GM21367 (cell line): Measurements from ENCODE around the gene RNF220.

ENCODE experiments used
- ATAC-seq: cut with Tn5 transposase; IDR thresholded peaks from one replicate; pipeline ENCODE4 v1.9.1; 2021; ENCODE audit not compliant: unreplicated experiment

The RNF220 gene

DNA sequence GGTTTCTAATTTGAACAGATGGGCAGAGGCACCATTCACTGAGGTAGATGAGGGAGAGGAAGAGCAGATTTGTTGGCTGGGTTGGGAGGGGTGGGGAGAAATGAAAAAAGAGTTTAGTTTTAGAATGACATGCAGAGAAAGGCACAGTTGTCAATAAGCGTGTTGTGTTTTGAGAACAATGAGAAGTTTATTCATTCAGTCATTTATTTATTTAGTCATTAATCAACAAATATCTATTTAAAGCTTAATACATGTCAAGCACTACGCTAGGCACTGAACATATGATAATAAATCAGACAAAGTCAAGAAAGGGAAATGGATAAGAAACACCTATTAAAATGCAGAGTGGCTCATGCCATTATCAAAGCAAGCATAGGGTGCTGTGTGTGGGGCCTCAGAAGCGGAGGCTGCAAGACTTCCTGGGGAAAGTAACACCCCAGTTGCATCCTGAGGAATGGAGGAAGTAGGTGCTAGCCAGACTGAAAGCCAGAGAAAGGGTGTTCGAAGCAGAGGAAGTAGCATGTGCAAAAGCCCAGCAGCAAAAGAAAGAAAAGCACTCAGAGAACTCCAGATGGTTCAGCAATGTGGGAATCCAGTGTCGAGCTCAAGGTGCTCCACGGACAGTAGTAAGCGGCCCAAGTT is 114.1 kb downstream of the RNF220 start:
- ATAC-seq: no peak

DNA sequence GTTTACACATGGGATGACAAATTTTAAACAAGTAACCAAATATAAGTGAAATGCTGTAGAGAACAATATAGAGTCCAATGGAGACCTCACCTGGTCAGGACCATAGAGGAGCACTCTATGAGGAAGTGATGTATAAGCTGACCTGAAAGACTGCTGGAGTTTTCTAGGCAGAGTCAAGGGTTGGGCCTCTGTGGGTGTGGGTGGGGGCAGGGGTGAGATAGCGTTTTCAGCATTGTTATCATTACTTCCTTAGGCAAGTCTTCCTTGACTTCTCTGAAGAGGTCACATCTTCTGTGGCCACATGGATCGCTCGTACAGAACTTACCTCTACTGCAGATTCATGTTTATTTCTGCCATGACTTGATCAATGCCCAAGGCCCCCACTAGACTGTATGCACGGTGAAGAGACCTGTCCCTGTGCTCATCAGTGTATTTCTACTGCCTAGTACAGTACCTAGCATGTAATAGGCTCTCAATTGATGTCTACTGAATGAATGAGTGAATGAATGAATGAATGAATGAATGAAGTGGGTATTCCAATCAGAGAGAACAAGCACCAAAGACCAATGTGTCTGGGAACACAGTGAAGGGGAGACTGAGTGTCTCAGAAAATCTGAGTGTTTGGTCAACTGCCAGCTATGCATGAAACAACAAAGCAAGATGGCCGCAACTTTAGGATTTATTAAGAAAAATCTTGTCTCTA is 116.5 kb downstream of the RNF220 start:
- no peak for ATAC-seq

DNA sequence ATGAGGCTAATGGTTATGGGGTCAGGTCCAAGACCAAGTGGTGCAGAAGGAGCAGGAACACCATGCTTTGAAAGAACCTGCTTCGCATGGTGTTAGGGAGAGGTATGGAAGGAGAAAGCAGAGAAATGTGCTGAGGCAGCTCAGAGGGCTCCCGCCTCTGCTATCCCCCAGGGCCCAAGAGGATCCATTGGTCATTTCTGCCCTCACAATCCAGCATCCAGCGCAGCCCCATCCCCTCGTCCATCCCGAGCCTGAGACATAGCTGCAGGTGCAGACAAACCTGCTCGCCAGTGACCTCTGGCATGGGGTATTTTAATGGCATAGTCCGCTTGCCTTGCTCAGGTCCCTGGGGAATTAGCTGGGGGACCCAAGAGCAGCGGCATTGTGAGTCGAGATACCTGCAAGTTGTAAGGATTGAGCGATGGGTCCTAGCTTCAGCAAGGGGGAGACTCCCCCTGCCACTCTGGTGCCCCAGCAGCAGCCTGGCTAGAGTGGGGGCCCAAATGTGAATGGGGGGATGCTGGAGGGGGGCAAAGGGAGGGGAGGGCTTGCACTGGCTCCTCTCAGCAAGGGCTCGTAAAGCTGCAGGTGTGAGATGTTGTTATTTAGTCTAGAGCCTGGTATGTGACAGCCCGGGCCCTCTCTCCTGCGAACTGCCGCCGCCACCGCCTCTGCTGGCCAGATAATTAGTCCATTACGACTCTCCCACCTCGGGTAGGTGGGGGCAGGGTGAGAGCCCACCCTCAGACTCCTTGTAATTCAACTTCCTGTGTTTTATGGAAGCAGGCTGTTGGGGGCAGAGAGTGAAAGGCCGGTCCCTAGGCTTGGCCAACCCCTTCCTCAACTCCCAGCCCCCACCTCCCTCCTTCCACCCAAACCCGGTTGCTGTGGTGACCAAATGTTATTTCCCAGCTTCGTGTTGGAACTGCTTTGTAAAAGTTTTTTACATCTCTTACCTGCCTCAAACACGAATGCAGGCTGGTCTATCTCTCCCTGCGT is 118.8 kb downstream of the RNF220 start:
- no peak for ATAC-seq

DNA sequence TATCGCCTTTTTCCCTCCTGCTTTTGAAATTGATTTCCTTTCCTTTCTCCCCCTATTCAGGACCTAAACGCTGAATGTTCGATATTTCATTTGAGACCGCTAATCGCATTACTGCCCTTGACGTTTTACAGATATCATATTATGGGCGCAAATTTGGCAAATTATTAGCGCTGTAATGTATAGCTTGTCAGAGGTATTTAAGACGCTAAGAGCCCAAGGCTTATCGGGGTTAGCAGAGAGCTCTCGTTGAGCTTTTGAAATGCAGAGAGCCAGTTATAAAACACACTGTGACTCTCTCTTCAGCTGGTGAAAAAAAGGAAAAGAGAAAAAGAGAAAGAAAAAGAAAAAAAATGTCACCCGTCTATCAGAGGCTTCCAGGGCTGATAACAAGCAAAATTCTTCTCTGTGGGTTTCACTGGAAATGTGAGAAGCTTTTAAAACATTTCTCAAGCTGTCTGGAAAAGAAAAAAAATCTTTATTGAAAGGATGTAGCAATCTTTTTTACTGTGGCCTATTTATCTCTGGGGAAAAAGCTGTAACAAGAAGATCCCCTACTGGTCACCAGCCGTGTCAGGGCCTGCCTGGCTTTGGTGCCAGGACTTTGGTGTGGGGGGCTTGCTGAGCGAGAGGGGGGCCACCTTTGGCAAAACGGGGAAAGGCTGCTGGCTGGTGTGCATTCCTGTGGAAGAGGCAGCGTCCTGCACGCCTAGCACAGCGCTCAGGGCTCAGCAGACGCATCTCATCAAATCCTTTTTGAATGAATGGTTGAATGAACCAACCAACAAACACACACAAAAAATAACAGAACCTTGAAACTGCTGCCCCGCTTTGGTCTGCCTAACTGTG is 119.8 kb downstream of the RNF220 start:
- ATAC-seq: no peak

DNA sequence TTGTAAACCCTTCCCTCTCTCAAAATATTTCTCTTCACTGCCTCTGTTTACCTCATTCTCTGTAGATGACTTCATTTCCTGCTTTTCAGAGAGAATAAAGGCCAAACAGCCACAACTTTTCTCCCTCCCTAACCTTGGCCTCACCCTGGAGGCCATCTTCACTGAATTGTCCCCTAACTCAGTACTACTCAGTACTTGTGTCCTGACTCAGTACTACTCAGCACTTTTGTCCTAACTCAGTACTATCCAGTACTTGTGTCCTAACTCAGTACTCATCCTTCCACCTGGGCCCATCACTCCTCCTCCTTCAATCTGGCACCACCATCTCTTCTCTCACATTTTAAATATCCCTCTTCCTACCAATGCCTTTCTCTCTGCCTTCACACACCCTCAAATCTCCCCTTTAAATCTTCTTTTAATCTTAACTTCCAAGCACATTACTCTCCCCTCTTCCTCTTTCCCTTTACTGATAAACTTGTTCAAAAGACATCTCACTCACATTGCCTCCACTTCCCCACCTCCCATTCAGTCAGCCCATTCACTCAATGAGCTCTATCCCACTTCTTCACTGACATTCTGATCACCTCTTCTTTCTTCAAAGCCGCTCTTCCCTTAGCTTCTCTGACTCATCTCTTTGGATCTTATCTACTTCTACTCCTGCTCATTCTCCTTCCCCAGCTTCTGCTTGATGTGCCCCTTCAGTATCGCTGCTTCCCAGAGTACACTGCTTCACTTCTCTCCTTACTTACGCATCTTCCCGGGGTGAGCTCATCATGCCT is 121.4 kb downstream of the RNF220 start:
- ATAC-seq: no peak

DNA sequence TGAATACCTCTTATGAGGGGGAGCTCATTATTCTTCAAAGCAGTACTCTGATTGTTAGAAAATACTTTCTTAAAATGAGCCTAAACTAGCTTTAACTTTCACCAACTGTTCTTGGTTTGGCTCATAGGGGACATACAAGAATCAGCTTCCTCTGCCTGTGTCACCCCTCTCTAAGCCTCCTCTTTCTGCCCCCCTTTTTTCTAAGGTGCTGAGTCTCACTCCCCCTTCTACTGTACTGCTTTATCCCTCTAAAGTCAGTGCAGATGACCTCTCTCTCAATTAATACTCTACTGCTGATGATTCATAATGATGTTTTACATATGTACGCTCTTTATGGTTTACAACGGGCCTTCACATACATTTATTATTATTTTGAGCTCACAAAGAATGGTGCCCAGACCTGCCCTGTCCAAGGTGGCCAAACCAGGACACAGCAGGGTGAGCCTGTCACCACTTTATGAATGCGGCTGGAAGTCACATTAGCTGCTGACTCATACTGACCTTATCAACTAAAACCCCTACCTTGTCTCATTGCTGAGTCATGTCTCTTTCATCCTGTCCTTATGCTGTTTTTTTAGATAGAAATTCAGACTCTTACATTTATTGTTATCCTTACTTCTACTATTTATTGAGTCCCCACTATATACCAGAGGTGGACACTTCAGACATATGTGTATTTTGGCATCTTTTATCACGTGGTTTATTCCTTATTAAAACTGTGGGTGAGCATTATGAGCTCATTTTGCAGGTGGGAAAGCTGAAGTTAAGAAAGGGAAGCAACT is 126.9 kb downstream of the RNF220 start:
- ATAC-seq: no peak

DNA sequence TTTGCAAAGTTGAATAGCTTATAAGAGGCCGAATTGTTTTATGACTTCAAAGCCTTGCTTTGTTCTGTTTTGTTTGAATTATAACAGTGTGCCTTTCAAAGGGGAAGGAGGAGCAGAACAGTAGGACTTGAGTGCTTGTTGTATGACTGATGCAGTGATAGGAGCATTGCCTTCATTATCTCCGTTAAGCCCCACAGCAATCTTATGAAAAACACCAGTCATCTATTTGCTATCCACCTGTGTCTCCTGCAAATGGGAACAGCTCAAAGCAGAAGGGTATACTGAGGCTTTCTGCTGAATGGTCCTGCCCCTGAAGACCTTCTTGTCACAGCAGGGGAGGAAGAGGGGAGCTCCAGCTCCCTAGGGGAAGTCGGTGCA is 127.5 kb downstream of the RNF220 start:
- ATAC-seq: no peak

DNA sequence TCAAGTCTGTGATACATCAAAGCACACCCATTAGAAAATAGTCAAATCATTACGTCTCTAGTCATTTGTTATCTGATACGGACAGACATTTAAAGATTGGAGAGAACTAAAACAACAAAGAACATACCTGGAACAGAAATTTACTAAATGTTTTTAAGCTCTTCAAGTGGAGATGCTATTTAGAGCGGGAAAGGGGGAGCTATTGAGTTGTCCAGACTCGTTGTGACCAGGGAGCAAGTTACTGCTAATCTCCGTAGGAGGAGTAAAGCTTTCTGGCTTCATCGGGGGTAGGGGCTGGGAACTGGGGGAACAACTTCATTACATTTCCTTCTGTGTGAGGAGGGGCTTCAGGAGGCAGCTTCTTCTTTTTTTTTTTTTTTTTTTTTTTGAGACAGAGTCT is 129.7 kb downstream of the RNF220 start:
- ATAC-seq: no peak

DNA sequence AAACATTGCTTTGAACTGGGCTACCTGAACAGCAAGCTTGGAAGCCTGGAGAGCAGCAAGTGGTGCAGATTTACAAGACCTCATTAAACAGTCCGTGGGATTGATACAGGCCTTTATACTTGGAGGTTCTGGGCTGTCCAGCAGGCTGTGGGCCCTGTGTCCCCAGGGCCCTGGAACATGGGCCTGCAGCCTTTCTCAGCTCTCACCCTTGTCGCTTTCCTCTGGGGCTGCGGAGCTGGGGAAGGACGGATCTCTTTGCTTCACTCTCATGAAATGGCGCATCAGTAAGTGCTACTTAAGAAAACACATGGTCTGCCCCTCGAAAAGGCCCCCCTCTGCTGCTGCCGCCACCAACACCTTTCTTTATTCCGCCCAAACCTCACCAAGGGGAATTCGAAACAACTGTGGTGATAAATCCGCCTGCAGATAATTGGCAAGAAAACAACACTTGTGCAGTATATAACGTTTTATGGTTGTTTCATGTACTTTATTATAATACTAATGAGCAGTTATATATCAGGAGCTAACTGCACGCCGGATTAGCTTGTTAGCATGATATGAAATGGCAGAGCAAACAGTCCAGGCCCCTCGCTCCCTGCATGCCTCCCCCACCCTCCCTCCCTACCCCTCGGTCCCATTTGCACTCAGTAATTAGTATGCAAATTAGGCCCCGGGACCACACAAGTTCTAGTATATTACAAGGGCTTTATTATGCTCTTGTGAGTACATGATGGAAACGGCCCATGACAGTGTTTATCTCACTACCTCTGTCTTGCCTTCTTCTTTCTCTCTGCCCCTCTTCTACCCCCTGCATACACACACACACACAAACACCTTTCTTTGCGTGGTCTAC is 131.5 kb downstream of the RNF220 start:
- no peak for ATAC-seq

DNA sequence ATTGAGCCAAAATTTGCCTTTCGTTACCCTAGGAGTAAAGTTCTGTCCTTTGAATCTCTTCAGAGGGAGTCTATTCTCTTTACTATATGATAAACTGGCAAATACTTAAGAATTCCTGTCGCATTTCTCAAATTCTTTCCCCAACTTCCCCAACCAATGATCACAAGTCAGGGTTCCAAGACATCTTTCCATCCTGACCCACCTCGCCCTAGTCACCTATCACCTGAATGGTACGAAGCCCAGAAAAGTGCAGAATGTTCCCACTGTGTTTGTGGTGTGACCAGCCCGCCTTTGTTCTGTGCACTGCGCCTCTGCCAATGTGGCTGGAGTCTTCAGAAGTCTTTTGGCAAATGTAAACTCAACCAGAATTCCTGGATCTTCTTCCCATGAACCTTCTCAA is 132.5 kb downstream of the RNF220 start:
- no peak for ATAC-seq

DNA sequence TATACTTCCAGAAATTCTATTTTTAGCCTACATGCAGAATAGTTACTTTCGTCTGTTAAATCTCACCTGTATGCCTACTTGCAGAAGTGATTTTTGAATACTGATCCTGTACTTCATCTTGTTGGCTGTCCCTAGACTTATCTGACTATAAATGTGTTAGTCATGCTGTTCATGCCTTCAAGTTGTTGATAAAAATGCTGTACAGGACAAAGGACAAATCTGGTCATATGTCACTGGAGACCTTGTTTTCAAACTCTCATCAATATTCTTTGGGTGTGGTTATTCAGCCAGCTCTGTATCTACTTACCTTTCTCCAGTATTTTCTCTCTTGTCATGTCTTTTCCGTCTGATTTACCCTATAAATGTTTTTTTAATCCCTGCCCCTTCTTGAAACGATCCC is 132.9 kb downstream of the RNF220 start:
- no peak for ATAC-seq

DNA sequence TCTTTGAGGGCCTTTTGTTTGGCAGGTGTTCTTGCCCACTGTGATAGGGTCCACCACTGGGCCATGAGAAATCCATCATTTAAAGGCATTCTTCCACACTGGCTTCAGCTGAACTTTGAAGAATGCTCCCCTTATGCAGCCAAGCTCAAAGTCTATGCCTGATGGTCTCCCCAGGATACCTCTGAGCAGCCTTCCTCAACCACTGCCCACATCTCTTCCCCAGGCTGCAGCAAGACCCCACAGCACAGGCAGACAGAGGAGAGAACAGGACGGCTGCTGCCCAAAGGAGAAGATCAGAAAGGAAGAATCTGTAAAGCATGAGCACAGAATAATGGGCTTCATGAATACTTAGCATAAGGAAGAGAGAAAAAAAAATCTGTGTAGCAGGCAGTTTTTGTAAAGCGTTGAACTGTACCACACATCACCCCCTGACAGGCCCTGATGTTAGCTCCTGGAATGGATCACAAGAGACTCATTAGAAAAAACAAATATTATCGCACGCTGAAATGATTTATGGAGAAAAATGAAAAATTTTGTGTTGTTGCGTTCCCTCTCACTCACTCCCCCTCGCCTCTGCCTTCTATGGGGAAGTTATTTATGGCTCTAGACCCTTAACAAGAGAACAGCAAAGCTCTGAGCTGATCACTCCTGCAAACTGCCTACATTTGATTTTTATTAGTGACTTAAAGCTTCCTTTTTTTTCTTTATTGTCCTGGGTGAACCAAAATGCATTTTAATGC is 135.1 kb downstream of the RNF220 start:
- ATAC-seq: no peak

DNA sequence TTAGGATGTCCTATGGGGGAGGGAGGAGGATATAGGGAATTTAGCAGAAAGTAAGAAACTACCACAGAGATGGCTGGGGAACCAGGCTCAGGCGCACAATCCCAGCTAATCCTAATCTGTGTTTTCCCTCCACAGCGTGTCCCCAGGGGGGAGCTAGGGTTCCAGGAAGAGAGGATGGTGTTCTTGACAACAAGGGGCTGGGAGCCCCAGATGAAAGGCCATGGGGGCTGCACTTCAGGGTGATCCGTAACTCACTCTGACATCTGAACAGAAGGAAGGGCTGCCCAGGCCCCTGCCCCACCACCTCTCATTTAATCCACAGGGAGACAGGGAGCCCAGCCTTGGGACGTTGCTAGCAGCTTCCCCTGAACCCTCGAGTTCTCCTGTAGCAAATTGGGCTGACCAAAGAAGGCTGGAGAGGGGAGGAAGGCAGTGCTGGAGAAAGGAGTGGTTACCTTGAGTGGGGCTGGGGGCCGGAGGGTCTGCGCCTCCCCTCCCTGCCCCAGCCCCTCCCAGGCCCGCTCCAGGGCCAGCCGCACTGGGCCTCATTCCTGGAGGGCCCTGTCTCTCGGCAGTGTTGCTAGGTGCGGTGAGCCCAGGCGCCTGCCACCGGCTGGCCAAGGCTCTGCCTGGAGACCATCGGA is 137.5 kb downstream of the RNF220 start:
- ATAC-seq: no peak

DNA sequence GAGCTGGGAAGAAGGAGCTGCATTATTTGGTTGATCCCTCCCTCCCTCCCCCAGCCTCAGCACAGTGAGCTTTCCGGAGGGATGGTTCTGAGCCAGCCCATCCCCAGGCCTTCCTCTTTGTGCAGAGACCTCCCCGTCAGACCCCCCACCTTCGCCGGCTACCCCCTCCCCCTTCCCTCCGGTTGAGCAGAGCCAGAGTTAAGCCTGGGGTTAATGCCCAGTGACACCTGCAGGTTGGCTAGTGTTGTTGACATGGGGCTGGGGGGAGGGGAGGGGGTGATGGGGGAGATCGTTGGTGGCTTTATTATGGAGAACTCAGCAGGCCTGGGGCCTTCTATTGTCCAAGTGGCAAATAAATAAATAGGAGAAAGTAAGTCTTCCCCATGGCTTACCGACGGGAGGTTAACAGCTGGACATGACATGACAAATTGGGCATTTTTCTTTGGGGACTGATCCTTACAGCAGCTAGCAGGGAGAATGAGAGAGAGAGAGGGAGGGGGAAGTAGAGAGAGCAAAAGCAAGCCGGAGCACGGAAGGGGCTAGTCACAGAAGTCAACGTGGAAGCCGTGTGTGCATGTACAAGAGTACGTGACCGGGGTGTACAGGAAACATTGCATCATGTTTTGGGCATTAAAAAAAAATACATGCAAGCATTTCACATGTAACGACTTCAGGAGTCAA is 138.1 kb downstream of the RNF220 start:
- ATAC-seq: no peak

DNA sequence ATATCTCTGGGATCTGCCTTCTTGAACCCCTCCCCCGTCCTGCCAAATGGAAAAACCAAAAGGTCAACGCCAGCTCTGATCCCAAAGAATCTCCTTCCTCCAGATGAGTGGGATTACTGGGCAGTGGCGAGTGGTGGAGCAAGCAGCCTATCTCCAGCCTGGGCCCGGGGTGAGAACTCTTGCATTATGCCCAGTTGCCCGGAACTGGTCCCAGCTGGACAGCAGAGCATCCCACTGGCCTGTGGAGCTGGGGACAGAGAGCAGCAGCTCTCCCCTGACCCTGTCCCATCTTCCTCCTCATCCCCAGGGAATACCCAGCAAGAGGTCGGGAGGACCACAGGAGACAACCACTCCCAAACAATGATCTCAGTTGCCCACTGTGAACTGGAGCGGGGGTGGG is 138.7 kb downstream of the RNF220 start:
- ATAC-seq: no peak

DNA sequence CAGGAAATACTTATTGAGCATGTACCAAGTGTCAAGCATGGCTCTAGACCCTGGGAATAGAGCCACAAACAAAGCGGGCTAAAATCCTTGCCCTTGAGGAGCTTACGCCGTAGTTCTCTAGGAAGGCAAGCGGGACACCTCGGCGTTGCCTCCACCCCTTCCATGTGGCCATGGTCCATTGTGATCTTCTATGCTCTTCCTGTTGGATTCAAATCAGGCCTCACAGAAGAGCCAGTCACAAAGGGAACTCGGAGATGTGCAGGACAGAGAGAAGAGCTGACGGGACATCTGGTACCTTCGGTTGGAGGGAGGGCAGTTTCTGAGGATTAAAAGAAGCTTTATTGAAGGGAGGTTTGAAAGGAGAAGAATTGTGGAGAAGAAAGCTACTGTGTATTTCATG is 139.9 kb downstream of the RNF220 start:
- no peak for ATAC-seq

DNA sequence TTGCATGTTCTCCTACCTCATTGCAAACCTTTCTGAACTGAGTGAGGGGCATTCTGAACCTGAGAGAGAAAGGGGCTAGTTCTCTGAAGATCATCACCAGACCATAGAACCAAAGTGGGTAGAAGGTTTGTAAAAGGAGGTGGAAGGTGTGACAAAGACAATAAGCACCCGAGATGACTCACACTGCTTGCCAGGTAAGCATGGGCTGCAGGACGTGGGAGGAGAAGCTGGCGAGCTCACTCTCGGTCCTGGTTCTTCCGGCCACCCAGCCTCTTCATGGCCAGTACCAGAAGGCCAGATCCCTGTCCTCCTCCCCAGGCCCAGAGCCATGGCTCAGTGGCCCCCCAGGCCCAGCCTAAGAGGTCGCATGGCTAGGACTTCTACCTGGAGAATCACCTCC is 140.9 kb downstream of the RNF220 start:
- ATAC-seq: no peak
